Muscle of leg (tissue), 11 donors: ENCODE results near the gene CRYBA2. TPM values are rescaled to one million over a fixed set of nuclear protein-coding genes. Genes with fewer than 3 reads are reported as not detected.

Experiments used
- DNase-seq: peaks from one replicate; pipeline ENCODE4 v3.0.0; 2013
- H3K27ac ChIP-seq: one replicate; pipeline ENCODE4 v1.5.1; 2013; ENCODE audit warnings: mild to moderate bottlenecking, low read length, control low read depth
- H3K27me3 ChIP-seq: one replicate; pipeline ENCODE4 v1.6.1; 2013; ENCODE audit warnings: low read length; ENCODE audit not compliant: control insufficient read depth, insufficient read depth
- H3K36me3 ChIP-seq: one replicate; pipeline ENCODE4 v1.6.1; 2013; ENCODE audit warnings: low read length; ENCODE audit not compliant: control insufficient read depth, insufficient read depth
- H3K4me1 ChIP-seq: one replicate; pipeline ENCODE4 v1.6.1; 2013; ENCODE audit warnings: low read length; ENCODE audit not compliant: control insufficient read depth, insufficient read depth
- H3K4me3 ChIP-seq: one replicate; pipeline ENCODE4 v1.5.1; 2013; ENCODE audit warnings: low read length, control low read depth
- H3K9me3 ChIP-seq: replicated peaks from 2 replicates; pipeline ENCODE4 v1.6.1; 2013; ENCODE audit warnings: low read depth, low read length; ENCODE audit not compliant: control insufficient read depth
- WGBS: methylation state at CpG from one replicate; pipeline ENCODE4 v1.1.5; 2013; ENCODE audit warnings: missing lambda C conversion rate; ENCODE audit not compliant: insufficient coverage; 5-methylcytosine and 5-hydroxymethylcytosine counted together
- polyA plus RNA-seq, 8 donors: library from polyadenylated mRNA; unstranded; fragments of 120-200 nt; gene quantifications; one replicate each; pipeline versions ENCODE4 v1.2.1 to v1.2.3, GENCODE V29; 2013; ENCODE audit warnings: inconsistent platforms in 1 of 8, low replicate concordance in 1 of 8; ENCODE audit not compliant: insufficient read length in 8 of 8, insufficient read depth in 1 of 8
- total RNA-seq: library from RNA; stranded (reverse); fragments of 120-200 nt; gene quantifications from one replicate; pipeline ENCODE4 v1.2.4, GENCODE V29; 2013

CRYBA2 gene
- total and polyA plus RNA-seq, 9 donors = not detected

GRCh38 chr2:219023045-219023605 is 29.9 kb upstream of the CRYBA2 start:
- Histone ChIP-seq H3K4me1 (peaks cover 3% of the 10 kb centered on the region), H3K4me3 (no peak overlapping the region), H3K36me3 (no peaks in the 10 kb centered on the region), H3K27me3 (peaks cover 23% of the 10 kb centered on the region), H3K9me3 (no peaks in the 10 kb centered on the region), H3K27ac (no peak overlapping the region)
- no peak for DNase-seq
- WGBS = 77% methylated on average over 10 of the region's 12 CpGs

GRCh38 chr2:219022616-219023015 is 29.4 kb upstream of the CRYBA2 start:
- H3K4me1 ChIP-seq = peaks cover 8% of the 10 kb centered on the region
- H3K36me3 ChIP-seq = no peaks in the 10 kb centered on the region
- H3K27me3 ChIP-seq = peaks cover 23% of the 10 kb centered on the region
- H3K27ac ChIP-seq = no peak overlapping the region
- no peak for DNase-seq
- H3K9me3 ChIP-seq = no peaks in the 10 kb centered on the region
- whole genome bisulfite sequencing = 82% methylated on average over 4 of the region's 5 CpGs
- H3K4me3 ChIP-seq = no peak overlapping the region

- H3K27ac ChIP-seq = no peak overlapping the region
- no peak overlapping the region for H3K4me3 ChIP-seq
- H3K36me3 ChIP-seq = no peaks in the 10 kb centered on the region
- no peak for DNase-seq
- WGBS = 85% methylated on average over 5 of the region's 12 CpGs
- peaks cover 10% of the 10 kb centered on the region for H3K4me1 ChIP-seq
- peaks cover 21% of the 10 kb centered on the region for H3K27me3 ChIP-seq
- no peaks in the 10 kb centered on the region for H3K9me3 ChIP-seq
Observed at GRCh38 chr2:219022041-219022440, 28.8 kb upstream of the CRYBA2 start.

- DNase-seq = no peak
- H3K4me1 ChIP-seq = peaks cover 10% of the 10 kb centered on the region
- H3K27me3 ChIP-seq = peaks cover 18% of the 10 kb centered on the region
- no peaks in the 10 kb centered on the region for H3K9me3 ChIP-seq
- no peaks in the 10 kb centered on the region for H3K36me3 ChIP-seq
- no peak overlapping the region for H3K27ac ChIP-seq
- WGBS = 68% methylated on average over 7 of the region's 9 CpGs
- H3K4me3 ChIP-seq = no peak overlapping the region
Observed at GRCh38 chr2:219021591-219021990, 28.4 kb upstream of the CRYBA2 start.

GRCh38 chr2:219020604-219021365 is 27.6 kb upstream of the CRYBA2 start:
- WGBS = 66% methylated on average over 3 of the region's 11 CpGs
- Histone ChIP-seq H3K36me3 (no peaks in the 10 kb centered on the region), H3K9me3 (no peaks in the 10 kb centered on the region), H3K27me3 (peaks cover 15% of the 10 kb centered on the region), H3K4me1 (peaks cover 10% of the 10 kb centered on the region), H3K27ac (no peak overlapping the region), H3K4me3 (no peak overlapping the region)
- no peak for DNase-seq

- no peak for DNase-seq
- Histone ChIP-seq H3K9me3 (no peaks in the 10 kb centered on the region), H3K4me1 (peaks cover 10% of the 10 kb centered on the region), H3K4me3 (no peak overlapping the region), H3K27me3 (peaks cover 10% of the 10 kb centered on the region), H3K36me3 (no peaks in the 10 kb centered on the region), H3K27ac (no peak overlapping the region)
- WGBS = 83% methylated on average over 5 of the region's 6 CpGs
Observed at GRCh38 chr2:219019436-219019835, 26.2 kb upstream of the CRYBA2 start.

GRCh38 chr2:219018726-219019125 is 25.5 kb upstream of the CRYBA2 start:
- DNase-seq = no peak
- H3K4me3 ChIP-seq = no peak overlapping the region
- H3K27me3 ChIP-seq = peaks cover 13% of the 10 kb centered on the region
- peaks cover 10% of the 10 kb centered on the region for H3K4me1 ChIP-seq
- no peaks in the 10 kb centered on the region for H3K9me3 ChIP-seq
- 84% methylated on average over 8 of the region's 10 CpGs for WGBS
- H3K36me3 ChIP-seq = no peaks in the 10 kb centered on the region
- H3K27ac ChIP-seq = no peak overlapping the region

GRCh38 chr2:219018286-219018685 is 25.1 kb upstream of the CRYBA2 start:
- 88% methylated on average over 6 of the region's 7 CpGs for WGBS

GRCh38 chr2:219017201-219017931 is 24.1 kb upstream of the CRYBA2 start:
- Histone ChIP-seq H3K27me3 (peaks cover 19% of the 10 kb centered on the region), H3K9me3 (no peaks in the 10 kb centered on the region), H3K4me3 (no peak overlapping the region), H3K4me1 (peaks cover 10% of the 10 kb centered on the region), H3K27ac (peak overlapping the region; percentile 29), H3K36me3 (no peaks in the 10 kb centered on the region)
- DNase-seq = peak; percentile 54
- WGBS = 57% methylated on average over 7 of the region's 14 CpGs

More at GRCh38 chr2:219018286-219018685, 25.1 kb upstream of the CRYBA2 start:
- Histone ChIP-seq H3K9me3 (no peaks in the 10 kb centered on the region), H3K4me1 (peaks cover 10% of the 10 kb centered on the region), H3K27me3 (peaks cover 17% of the 10 kb centered on the region), H3K36me3 (no peaks in the 10 kb centered on the region), H3K4me3 (no peak overlapping the region), H3K27ac (no peak overlapping the region)
- no peak for DNase-seq

GRCh38 chr2:219016721-219017120 is 23.5 kb upstream of the CRYBA2 start:
- WGBS = 85% methylated on average over 4 of the region's 11 CpGs
- Histone ChIP-seq H3K9me3 (no peaks in the 10 kb centered on the region), H3K27me3 (peaks cover 21% of the 10 kb centered on the region), H3K4me1 (peaks cover 10% of the 10 kb centered on the region), H3K36me3 (no peaks in the 10 kb centered on the region), H3K4me3 (no peak overlapping the region), H3K27ac (peak overlapping the region; percentile 29)
- no peak for DNase-seq
